DOHH2 (cell line): ENCODE measurements around the gene FAM111A.

Experiments
- EZH2phosphoT487 ChIP-seq: fragments of 200-600 bp; sonication (generic); IDR thresholded peaks from 2 replicates; pipeline ENCODE4 v1.6.1; 2017; ENCODE audit warnings: borderline replicate concordance, mild to moderate bottlenecking, antibody characterized with exemption, low read length, moderate library complexity, mixed read lengths
- TF ChIP-seq, protein P1 (sequence below): fragments of 200-600 bp; sonication (generic); IDR thresholded peaks from one replicate; pipeline ENCODE4 v1.5.1; 2014; ENCODE audit warnings: antibody characterized with exemption, mild to moderate bottlenecking, low read depth, low read length; ENCODE audit not compliant: poor library complexity, severe bottlenecking

DNA sequence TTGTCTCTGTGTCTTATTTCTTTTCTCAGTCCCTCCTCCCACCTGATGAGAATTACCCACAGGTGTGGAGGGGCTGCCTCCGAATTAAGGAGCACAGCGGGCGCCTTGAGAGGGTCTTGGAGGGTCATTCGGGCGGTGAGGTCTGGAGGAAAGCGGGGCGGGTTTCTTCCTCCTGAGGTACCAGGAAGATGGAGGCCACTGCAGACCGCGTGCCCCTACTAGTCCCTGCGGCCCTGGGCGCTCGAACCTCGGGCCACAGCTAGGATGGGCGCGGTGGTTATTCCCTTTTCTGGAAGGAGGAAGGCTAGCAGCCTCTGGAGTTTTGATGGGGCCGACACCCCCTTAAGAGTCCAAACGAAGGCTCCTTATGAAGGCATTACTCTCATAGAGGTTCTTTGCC is 5.5 kb upstream of the FAM111A start:
- TF ChIP-seq, protein P1, sequence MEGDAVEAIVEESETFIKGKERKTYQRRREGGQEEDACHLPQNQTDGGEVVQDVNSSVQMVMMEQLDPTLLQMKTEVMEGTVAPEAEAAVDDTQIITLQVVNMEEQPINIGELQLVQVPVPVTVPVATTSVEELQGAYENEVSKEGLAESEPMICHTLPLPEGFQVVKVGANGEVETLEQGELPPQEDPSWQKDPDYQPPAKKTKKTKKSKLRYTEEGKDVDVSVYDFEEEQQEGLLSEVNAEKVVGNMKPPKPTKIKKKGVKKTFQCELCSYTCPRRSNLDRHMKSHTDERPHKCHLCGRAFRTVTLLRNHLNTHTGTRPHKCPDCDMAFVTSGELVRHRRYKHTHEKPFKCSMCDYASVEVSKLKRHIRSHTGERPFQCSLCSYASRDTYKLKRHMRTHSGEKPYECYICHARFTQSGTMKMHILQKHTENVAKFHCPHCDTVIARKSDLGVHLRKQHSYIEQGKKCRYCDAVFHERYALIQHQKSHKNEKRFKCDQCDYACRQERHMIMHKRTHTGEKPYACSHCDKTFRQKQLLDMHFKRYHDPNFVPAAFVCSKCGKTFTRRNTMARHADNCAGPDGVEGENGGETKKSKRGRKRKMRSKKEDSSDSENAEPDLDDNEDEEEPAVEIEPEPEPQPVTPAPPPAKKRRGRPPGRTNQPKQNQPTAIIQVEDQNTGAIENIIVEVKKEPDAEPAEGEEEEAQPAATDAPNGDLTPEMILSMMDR: no peak
- TF ChIP-seq EZH2phosphoT487: no peak
